GM12875 (cell line): Measurements from ENCODE around the gene TRIML2.
"Not testable (repeated sequence)": the region's sequence is repeated elsewhere in the genome, so short reads cannot be mapped to it uniquely, and the experiment has no call there.

Source experiments
- H3K4me3 ChIP-seq: one replicate; pipeline ENCODE4 v1.5.1; 2011; ENCODE audit warnings: low read depth, low read length, control low read depth
- TF ChIP-seq, protein P1 (sequence below): IDR thresholded peaks from 2 replicates; pipeline ENCODE4 v1.5.1; 2011; ENCODE audit warnings: low read depth, mild to moderate bottlenecking, control low read depth, inconsistent platforms, low read length, moderate library complexity, borderline replicate concordance; ENCODE audit not compliant: insufficient read depth

The TRIML2 gene

DNA sequence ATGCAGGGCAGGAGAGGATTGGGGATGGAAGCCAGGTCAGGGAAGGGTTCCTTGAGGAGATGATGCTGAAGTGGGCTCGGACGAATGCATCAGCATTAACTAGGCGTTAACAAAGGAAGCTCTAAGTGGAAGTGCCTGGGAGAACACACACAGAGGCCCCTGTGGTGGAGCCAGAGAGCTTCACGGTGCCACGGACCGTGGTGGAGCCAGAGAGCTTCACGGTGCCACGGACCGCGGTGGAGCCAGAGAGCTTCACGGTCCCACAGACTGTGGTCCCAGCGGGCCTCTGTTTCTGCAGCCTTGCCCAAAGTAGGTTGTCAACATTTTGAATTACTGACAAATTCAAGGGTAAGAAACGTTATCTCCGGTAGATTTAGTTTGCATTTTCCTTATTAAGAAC lies 48.3 kb downstream of the TRIML2 start:
- TF ChIP-seq, protein P1, sequence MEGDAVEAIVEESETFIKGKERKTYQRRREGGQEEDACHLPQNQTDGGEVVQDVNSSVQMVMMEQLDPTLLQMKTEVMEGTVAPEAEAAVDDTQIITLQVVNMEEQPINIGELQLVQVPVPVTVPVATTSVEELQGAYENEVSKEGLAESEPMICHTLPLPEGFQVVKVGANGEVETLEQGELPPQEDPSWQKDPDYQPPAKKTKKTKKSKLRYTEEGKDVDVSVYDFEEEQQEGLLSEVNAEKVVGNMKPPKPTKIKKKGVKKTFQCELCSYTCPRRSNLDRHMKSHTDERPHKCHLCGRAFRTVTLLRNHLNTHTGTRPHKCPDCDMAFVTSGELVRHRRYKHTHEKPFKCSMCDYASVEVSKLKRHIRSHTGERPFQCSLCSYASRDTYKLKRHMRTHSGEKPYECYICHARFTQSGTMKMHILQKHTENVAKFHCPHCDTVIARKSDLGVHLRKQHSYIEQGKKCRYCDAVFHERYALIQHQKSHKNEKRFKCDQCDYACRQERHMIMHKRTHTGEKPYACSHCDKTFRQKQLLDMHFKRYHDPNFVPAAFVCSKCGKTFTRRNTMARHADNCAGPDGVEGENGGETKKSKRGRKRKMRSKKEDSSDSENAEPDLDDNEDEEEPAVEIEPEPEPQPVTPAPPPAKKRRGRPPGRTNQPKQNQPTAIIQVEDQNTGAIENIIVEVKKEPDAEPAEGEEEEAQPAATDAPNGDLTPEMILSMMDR = no peak

DNA sequence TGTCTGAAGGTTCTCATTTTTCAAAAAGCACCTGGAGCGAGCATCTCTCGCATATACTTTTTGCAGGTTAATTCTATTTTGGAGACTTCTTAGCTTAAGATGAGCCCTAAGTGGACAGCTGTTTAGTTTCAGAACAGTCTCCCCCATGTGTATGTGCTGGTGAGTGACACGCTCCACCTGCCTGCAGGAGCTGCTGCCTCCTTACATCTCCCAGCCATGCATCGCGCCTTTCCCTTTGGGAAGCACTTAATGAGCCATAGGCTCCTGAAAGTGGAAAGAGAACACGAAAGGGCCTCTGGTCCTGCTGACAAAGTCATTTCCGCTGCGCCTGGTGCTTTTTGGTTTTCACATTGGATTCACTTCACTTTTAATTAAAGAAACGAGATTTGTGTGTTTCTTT lies 56.1 kb downstream of the TRIML2 start:
- H3K4me3 ChIP-seq = no peak overlapping the region
- TF ChIP-seq, protein P1 = no peak

More for the DNA sequence above, 48.3 kb downstream of the TRIML2 start:
- no peak overlapping the region for H3K4me3 ChIP-seq

DNA sequence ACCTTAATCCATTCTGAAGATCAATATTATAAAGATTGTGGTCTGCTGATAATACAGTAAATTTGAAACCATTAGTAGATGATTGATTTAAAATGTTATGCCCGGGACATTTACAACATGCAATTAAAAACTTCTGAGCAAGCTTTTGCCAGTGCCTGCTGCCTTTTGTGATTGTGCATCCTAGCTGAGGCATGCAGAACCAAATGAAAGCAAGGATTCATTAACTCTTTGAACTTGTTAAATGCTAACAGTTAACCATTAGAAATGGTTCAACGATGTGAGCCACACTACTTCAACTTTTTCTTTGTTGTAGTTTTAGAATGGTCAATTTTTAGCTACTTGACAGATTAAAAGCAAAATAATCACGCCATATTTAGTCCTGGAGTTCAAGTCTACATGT lies 62.7 kb downstream of the TRIML2 start:
- TF ChIP-seq, protein P1 = no peak
- no peak overlapping the region for H3K4me3 ChIP-seq

DNA sequence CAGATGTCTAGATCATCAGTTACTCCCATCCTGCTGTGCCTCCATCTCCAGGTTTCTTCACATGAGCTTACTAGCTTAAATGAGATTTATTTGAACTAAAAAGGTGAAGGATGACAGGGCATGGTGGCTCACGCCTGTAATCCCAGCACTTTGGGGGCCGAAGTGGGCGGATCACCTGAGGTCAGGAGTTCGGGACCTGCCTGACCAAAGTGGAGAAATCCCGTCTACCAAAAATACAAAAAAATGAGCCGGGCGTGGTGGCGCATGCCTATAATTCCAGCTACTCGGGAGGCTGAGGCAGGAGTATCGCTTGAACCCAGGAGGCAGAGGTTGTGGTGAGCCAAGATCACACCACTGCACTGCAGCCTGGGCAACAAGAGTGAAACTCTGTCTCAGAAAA lies 63.9 kb downstream of the TRIML2 start:
- H3K4me3 ChIP-seq = not testable (repeated sequence)

DNA sequence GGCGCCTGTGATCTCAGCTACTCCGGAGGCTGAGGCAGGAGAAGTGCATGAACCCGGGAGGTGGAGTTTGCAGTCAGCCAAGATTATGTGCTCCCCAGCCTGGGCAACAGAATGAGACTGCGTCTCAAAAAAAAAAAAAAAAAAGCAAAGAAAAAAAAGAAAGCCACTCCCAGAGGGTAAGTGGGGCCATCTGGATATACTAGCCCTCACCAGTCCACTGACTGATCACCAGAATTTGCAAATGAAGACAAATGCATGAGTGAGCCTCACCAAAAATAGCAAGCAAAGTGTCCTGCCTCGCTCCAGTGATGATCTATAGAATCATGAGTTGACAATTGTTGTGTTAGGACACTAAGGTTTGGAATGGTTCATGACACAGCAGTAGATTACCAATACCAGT lies 66.2 kb downstream of the TRIML2 start:
- H3K4me3 ChIP-seq = no peak overlapping the region
- TF ChIP-seq, protein P1 = no peak

DNA sequence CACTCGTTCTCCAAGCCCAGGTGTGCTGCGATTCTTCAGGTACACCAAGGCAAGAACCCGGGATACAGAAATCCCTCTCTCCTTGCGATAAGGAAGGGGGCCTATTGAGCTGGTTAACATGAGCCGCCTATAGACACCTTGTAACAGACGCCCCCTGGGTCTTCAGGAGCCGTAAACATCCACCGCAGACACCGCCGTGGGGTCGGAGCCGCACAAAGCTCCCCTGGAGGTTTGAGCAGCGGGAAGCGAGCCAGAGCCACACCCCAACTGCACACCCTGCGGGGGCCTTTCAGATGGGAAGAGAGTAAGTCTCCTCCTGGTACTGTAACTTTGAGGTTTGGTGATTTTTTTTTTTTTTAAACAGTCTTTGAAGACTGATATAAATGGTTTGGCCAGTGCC lies 67.2 kb downstream of the TRIML2 start:
- TF ChIP-seq, protein P1 = no peak
- no peak overlapping the region for H3K4me3 ChIP-seq

DNA sequence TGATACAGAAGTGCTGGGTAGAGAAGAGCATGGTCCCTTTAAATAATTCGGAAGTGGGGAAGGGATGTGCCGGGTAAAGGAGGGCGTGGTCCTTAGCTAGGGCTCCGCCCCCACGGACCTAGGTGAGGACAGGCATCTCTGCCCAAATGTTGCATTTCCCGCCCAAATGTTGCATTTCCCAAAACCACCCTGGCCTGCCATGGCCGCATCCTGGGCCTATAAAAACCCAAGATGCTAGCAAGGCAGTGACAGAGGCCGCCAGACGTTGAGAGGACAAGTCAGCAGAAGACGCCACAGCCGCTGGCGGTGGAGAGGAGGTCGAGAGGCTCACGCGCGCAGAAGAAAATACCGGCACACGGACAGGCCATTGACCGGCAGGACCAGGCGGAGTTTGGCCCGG lies 67.7 kb downstream of the TRIML2 start:
- TF ChIP-seq, protein P1 = no peak
- no peak overlapping the region for H3K4me3 ChIP-seq
